ENCODE measurements around the gene ZNF428. TPM values are rescaled to one million over a fixed set of nuclear protein-coding genes. Genes with fewer than 3 reads are reported as not detected.

Gene ZNF428
- total RNA-seq, 4 donors from 2014 or later, result 28.9 to 61.5 (median 33.5) TPM

- WGBS, 2 donors, result 58 to 74% methylated on average over 2 of the region's 2 CpGs
- H3K27ac ChIP-seq, result no peak overlapping the region
- no peaks in the 10 kb centered on the region for H3K9me3 ChIP-seq
- peaks cover 7 to 8% of the 10 kb centered on the region in 2 donors for H3K4me1 ChIP-seq
- TF ChIP-seq CTCF (IDR thresholded peaks at IDR 0.05) (no peak), POLR2A (IDR thresholded peaks at IDR 0.05) (no peak)
- DNase-seq, result no peak
- no peaks in the 10 kb centered on the region for H3K36me3 ChIP-seq
- no peaks in the 10 kb centered on the region for H3K27me3 ChIP-seq
- no peak overlapping the region for H3K4me3 ChIP-seq (replicated peaks in 1 of 3)
- intact Hi-C loops (cut with DNase I), result no loop called here
Observed at GRCh38 chr19:43641333-43641732, 21.9 kb upstream of the ZNF428 start.

- no peak for DNase-seq
- WGBS, 2 donors, result 11 to 15% methylated on average over 9 of the region's 9 CpGs
- H3K4me3 ChIP-seq (replicated peaks in 1 of 3), result peak overlapping the region in 1 of 3 donors; percentile 37
- intact Hi-C loops (cut with DNase I), result no loop called here
- H3K27ac ChIP-seq, result no peak overlapping the region
- H3K4me1 ChIP-seq, result peaks cover 7 to 8% of the 10 kb centered on the region in 2 donors
- H3K9me3 ChIP-seq, result no peaks in the 10 kb centered on the region
- TF ChIP-seq CTCF (IDR thresholded peaks at IDR 0.05) (no peak), POLR2A (IDR thresholded peaks at IDR 0.05) (no peak)
- H3K36me3 ChIP-seq, result no peaks in the 10 kb centered on the region
- H3K27me3 ChIP-seq, result no peaks in the 10 kb centered on the region
Observed at GRCh38 chr19:43640424-43640757, 21.0 kb upstream of the ZNF428 start.

GRCh38 chr19:43639519-43640423 lies 20.3 kb upstream of the ZNF428 start, which contains the start of gene CADM4:
Gene CADM4, minus strand, starts transcription at chr19:43639850. Its CDS starts 60 bp downstream, at chr19:43639790.
- Histone ChIP-seq H3K36me3 (no peaks in the 10 kb centered on the region), H3K27ac (no peak within 1 kb of the TSS), H3K9me3 (no peaks in the 10 kb centered on the region), H3K4me3 (replicated peaks in 1 of 3) (peak within 1 kb of the TSS in 1 of 3 donors; percentile 37), H3K27me3 (no peaks in the 10 kb centered on the region), H3K4me1 (peaks cover 7 to 8% of the 10 kb centered on the region in 2 donors)
- TF ChIP-seq POLR2A (IDR thresholded peaks at IDR 0.05) (no peak), CTCF (IDR thresholded peaks at IDR 0.05) (no peak)
- WGBS, 2 donors, result 3 to 6% methylated on average over 29 to 32 of the region's 110 CpGs
- peak; percentile 22 to 23 for DNase-seq
- intact Hi-C loops (cut with DNase I), result no loop called here

- Histone ChIP-seq H3K9me3 (no peaks in the 10 kb centered on the region), H3K27me3 (no peaks in the 10 kb centered on the region), H3K4me1 (peaks cover 7 to 8% of the 10 kb centered on the region in 2 donors), H3K36me3 (no peaks in the 10 kb centered on the region), H3K27ac (no peak overlapping the region), H3K4me3 (replicated peaks in 1 of 3) (peak overlapping the region in 1 of 3 donors; percentile 23)
- DNase-seq, result no peak
- TF ChIP-seq POLR2A (IDR thresholded peaks at IDR 0.05) (no peak), CTCF (IDR thresholded peaks at IDR 0.05) (no peak)
- intact Hi-C loops (cut with DNase I), result no loop called here
- WGBS, 2 donors, result 12 to 15% methylated on average over 13 of the region's 18 CpGs
Observed at GRCh38 chr19:43638995-43639518, 19.6 kb upstream of the ZNF428 start.

All from thyroid gland (tissue), 4 donors.